DOHH2 (cell line): ENCODE results near the gene ZNF532.

Experiments used
- CTCF ChIP-seq: fragments of 200-600 bp; sonication (generic); IDR thresholded peaks from one replicate; pipeline ENCODE4 v1.5.1; 2014; ENCODE audit warnings: antibody characterized with exemption, mild to moderate bottlenecking, low read depth, low read length; ENCODE audit not compliant: poor library complexity, severe bottlenecking
- EZH2phosphoT487 ChIP-seq: fragments of 200-600 bp; sonication (generic); IDR thresholded peaks from 2 replicates; pipeline ENCODE4 v1.6.1; 2017; ENCODE audit warnings: borderline replicate concordance, mild to moderate bottlenecking, antibody characterized with exemption, low read length, moderate library complexity, mixed read lengths

DNA sequence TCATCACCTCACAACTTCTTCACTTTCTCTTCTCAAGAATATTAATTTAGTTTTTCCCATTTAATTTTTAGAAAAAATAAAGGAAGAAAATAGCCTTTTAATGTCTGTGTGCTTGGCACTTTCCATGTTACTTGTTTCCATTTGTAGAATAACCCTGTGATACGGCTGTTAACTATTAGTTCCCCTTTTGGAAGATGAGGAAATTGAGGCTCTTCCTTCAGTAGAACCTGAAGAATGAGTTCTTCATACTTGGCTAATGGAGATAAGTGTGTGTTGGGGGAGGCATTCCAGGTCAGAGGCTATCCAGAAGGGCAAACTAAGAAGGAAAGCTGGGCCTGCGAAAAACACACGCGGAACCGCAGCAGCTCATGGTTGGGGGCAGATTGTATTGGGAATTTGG lies 38.3 kb downstream of the ZNF532 start:
- TF ChIP-seq CTCF: no peak
- no peak for TF ChIP-seq EZH2phosphoT487
